GM23338 (cell line): ENCODE measurements around the gene NTF3.

Experiments used
- EZH2 ChIP-seq: fragments of 200-600 bp; sonication (generic); IDR thresholded peaks from one replicate; pipeline ENCODE4 v1.8.0; 2017; ENCODE audit warnings: antibody characterized with exemption, mild to moderate bottlenecking, low read depth; ENCODE audit not compliant: unreplicated experiment
- EZH2phosphoT487 ChIP-seq: fragments of 200-600 bp; sonication (generic); IDR thresholded peaks from one replicate; pipeline ENCODE4 v1.8.1; 2018; ENCODE audit warnings: antibody characterized with exemption; ENCODE audit not compliant: unreplicated experiment
- POLR2AphosphoS5 ChIP-seq: IDR thresholded peaks from 2 replicates; pipeline ENCODE4 v1.6.1; 2016; ENCODE audit warnings: antibody characterized with exemption, low read depth
- ZNF114 ChIP-seq: fragments of 250-450 bp; sonication (Bioruptor Pico); IDR thresholded peaks from 2 replicates; pipeline ENCODE4 v1.5.0; 2020; ENCODE audit warnings: mild to moderate bottlenecking, moderate library complexity
- ZNF331 ChIP-seq: fragments of 250-450 bp; sonication (Bioruptor Pico); IDR thresholded peaks from 2 replicates; pipeline ENCODE4 v1.5.0; 2020; ENCODE audit warnings: low read depth, mild to moderate bottlenecking, moderate library complexity
- TF ChIP-seq, protein P1 (sequence below), 2 experiments: fragments of 200-600 bp in 1 of 2; sonication (generic) in 1 of 2; conservative IDR thresholded peaks; 2 replicates each; pipeline versions ENCODE4 v1.5.1 to v1.6.1; 2016 to 2017; ENCODE audit warnings: antibody characterized with exemption in 2 of 2, low read depth in 2 of 2, mild to moderate bottlenecking in 2 of 2, moderate library complexity in 1 of 2
- TF ChIP-seq, protein P2 (sequence below): IDR thresholded peaks from one replicate; pipeline ENCODE4 v1.6.1; 2018; ENCODE audit warnings: antibody characterized with exemption; ENCODE audit not compliant: unreplicated experiment

DNA sequence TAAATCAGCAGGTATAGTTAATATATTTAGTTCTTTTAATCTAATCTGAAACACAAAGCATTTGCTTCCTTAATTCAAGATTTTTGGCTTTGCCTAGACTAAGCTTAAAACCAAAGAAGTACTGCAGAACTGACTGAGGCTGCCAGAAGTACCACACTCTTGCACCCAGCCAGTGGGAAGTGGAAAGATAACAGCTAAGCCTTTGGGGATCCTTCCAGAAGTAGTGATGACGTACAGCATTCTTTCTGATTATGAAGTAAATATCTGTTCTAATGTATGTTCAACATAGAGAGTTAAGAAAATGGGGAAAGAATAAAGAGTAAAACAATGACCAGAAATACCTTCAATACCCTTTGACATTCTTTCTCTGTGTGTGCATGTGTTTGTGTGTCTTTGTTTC is 19.3 kb downstream of the NTF3 start:
- TF ChIP-seq ZNF331 (CRISPR knock-in tag), result no peak
- TF ChIP-seq, protein P1, sequence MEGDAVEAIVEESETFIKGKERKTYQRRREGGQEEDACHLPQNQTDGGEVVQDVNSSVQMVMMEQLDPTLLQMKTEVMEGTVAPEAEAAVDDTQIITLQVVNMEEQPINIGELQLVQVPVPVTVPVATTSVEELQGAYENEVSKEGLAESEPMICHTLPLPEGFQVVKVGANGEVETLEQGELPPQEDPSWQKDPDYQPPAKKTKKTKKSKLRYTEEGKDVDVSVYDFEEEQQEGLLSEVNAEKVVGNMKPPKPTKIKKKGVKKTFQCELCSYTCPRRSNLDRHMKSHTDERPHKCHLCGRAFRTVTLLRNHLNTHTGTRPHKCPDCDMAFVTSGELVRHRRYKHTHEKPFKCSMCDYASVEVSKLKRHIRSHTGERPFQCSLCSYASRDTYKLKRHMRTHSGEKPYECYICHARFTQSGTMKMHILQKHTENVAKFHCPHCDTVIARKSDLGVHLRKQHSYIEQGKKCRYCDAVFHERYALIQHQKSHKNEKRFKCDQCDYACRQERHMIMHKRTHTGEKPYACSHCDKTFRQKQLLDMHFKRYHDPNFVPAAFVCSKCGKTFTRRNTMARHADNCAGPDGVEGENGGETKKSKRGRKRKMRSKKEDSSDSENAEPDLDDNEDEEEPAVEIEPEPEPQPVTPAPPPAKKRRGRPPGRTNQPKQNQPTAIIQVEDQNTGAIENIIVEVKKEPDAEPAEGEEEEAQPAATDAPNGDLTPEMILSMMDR (conservative IDR thresholded peaks at IDR 0.05; ENCODE audit: low read depth in 2 of 2), result no peak
- no peak for TF ChIP-seq EZH2phosphoT487
- TF ChIP-seq, protein P2, sequence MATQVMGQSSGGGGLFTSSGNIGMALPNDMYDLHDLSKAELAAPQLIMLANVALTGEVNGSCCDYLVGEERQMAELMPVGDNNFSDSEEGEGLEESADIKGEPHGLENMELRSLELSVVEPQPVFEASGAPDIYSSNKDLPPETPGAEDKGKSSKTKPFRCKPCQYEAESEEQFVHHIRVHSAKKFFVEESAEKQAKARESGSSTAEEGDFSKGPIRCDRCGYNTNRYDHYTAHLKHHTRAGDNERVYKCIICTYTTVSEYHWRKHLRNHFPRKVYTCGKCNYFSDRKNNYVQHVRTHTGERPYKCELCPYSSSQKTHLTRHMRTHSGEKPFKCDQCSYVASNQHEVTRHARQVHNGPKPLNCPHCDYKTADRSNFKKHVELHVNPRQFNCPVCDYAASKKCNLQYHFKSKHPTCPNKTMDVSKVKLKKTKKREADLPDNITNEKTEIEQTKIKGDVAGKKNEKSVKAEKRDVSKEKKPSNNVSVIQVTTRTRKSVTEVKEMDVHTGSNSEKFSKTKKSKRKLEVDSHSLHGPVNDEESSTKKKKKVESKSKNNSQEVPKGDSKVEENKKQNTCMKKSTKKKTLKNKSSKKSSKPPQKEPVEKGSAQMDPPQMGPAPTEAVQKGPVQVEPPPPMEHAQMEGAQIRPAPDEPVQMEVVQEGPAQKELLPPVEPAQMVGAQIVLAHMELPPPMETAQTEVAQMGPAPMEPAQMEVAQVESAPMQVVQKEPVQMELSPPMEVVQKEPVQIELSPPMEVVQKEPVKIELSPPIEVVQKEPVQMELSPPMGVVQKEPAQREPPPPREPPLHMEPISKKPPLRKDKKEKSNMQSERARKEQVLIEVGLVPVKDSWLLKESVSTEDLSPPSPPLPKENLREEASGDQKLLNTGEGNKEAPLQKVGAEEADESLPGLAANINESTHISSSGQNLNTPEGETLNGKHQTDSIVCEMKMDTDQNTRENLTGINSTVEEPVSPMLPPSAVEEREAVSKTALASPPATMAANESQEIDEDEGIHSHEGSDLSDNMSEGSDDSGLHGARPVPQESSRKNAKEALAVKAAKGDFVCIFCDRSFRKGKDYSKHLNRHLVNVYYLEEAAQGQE, result no peak
- no peak for TF ChIP-seq ZNF114 (CRISPR knock-in tag)
- TF ChIP-seq POLR2AphosphoS5, result no peak
- TF ChIP-seq EZH2, result no peak
